HUES48 (cell line): Measurements from ENCODE around the gene EPHA4.

ENCODE experiments used
- H3K27ac ChIP-seq: one replicate; pipeline ENCODE4 v1.7.0; 2013; ENCODE audit warnings: low read depth, low read length, inconsistent platforms
- H3K27me3 ChIP-seq: 2 replicates; pipeline ENCODE4 v1.6.1; 2013; ENCODE audit warnings: mild to moderate bottlenecking, low read length; ENCODE audit not compliant: control insufficient read depth, insufficient read depth
- H3K36me3 ChIP-seq: 2 replicates; pipeline ENCODE4 v1.6.1; 2013; ENCODE audit warnings: low read length; ENCODE audit not compliant: control insufficient read depth, insufficient read depth
- H3K4me1 ChIP-seq: 2 replicates; pipeline ENCODE4 v1.6.1; 2013; ENCODE audit warnings: mild to moderate bottlenecking, low read length; ENCODE audit not compliant: control insufficient read depth, insufficient read depth
- H3K4me3 ChIP-seq: 2 replicates; pipeline ENCODE4 v1.5.1; 2013; ENCODE audit warnings: mild to moderate bottlenecking, low read depth, low read length
- H3K9ac ChIP-seq: 2 replicates; pipeline ENCODE4 v1.6.1; 2013; ENCODE audit warnings: mild to moderate bottlenecking, low read depth, low read length, moderate library complexity
- H3K9me3 ChIP-seq: 2 replicates; pipeline ENCODE4 v1.6.1; 2013; ENCODE audit warnings: low read length; ENCODE audit not compliant: control insufficient read depth, insufficient read depth

The EPHA4 gene

DNA sequence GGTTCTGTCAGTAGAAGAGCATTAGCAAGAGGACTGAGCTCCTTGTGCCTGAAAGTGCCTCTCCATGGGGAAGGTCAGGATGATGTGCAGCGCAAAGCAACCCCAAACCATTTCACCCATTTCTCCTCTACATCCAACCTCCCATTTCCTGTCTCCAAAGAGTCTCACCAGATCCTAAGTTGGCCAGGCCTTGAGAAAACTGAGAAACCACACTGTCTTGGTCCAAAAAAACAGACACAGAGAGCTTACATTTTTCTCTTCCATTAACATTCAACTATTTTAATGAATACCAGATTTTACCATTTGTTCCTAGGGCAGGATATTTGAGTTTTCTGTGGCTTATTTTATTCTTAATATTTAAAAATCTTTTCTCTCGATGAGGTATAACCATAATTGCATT lies 195.0 kb downstream of the EPHA4 start:
- Histone ChIP-seq H3K4me3 (no peak overlapping the region), H3K36me3 (no peaks in the 10 kb centered on the region), H3K9ac (no peak overlapping the region), H3K4me1 (peaks cover 12% of the 10 kb centered on the region), H3K27ac (no peak overlapping the region), H3K9me3 (no peaks in the 10 kb centered on the region), H3K27me3 (no peaks in the 10 kb centered on the region)

DNA sequence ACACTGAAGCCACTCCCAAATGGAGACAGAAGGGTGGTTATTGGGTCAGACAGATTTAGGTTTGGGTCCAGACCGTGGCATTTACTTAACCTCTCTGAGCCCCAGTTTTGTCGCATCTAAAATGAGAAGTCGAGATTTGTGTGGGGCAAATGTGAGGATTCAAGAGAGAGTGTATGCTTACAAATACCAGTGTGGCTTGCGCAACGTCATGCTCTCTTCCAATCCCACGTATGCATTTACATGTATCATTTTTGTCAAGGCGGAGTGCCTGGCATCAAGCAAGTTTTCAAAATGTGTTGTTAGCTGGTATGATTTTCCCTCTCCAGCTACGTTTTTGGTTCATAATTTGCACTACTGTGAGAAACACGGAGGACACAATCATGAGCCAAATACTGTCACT lies 197.9 kb downstream of the EPHA4 start:
- H3K9me3 ChIP-seq, result no peaks in the 10 kb centered on the region
- no peak overlapping the region for H3K27ac ChIP-seq
- H3K36me3 ChIP-seq, result no peaks in the 10 kb centered on the region
- no peak overlapping the region for H3K4me3 ChIP-seq
- no peak overlapping the region for H3K9ac ChIP-seq
- H3K27me3 ChIP-seq, result no peaks in the 10 kb centered on the region
- peaks cover 13% of the 10 kb centered on the region for H3K4me1 ChIP-seq

DNA sequence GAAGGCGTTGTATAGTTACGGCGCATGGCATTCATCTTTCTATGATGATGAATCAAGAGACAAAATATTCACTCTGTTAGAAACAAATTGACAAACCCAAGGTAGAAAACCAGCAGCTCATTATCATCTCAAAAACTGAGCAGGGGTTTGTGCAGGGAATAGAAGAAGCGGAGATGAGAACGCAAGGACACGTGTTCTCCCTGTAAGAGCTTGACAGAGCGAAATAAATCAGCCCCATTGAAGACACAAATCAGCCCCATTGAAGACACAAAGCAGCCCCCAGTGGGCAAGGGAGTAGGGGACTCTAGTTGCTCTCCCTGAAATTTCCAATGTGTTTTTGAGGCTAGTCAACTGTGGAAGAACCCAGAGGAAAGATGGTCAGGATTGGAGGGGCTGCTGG lies 199.2 kb downstream of the EPHA4 start:
- Histone ChIP-seq H3K4me3 (no peak overlapping the region), H3K36me3 (no peaks in the 10 kb centered on the region), H3K27ac (no peak overlapping the region), H3K9me3 (no peaks in the 10 kb centered on the region), H3K27me3 (no peaks in the 10 kb centered on the region), H3K4me1 (peaks cover 13% of the 10 kb centered on the region), H3K9ac (no peak overlapping the region)

DNA sequence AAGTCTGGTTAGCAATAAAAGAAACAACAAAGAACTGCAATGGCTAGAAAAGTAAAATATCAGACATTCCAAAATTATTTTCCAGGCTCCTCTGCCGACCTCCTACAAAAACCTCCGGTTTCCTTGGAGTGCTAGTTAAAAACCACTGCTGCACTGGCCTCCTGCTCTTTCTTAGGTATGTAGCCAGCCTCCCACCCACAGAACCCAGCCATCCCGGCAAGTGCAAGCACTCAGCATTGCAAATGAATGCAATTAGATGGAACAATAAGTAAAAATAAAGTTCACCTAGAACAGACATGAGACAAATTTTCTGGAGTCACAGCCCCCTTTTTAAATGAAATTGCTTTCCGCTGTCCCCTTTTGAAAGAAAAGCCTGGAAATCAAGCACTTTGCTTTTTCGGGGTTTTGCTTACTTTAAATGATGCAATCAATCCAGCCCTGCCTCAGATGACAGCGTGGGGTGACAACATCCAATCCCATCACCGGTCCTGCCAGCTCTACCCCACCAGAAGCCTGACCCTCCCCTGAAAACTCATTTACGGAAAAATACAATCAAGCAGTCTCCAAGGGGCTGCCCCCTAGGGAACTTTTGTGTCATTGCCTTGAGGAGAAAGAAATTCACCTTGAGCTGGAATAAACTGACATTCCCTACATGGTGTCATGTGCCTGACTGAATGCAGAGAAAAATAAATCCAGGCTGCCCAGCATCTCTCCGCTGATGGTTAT lies 199.8 kb downstream of the EPHA4 start:
- no peaks in the 10 kb centered on the region for H3K36me3 ChIP-seq
- H3K9me3 ChIP-seq, result no peaks in the 10 kb centered on the region
- H3K4me1 ChIP-seq, result peaks cover 13% of the 10 kb centered on the region
- peak overlapping the region; percentile 74 for H3K27ac ChIP-seq
- no peaks in the 10 kb centered on the region for H3K27me3 ChIP-seq
- peak overlapping the region; percentile 40; the same call in 1 of the 2 replicates for H3K4me3 ChIP-seq
- H3K9ac ChIP-seq, result peak overlapping the region; percentile 51; the same call in 1 of the 2 replicates

DNA sequence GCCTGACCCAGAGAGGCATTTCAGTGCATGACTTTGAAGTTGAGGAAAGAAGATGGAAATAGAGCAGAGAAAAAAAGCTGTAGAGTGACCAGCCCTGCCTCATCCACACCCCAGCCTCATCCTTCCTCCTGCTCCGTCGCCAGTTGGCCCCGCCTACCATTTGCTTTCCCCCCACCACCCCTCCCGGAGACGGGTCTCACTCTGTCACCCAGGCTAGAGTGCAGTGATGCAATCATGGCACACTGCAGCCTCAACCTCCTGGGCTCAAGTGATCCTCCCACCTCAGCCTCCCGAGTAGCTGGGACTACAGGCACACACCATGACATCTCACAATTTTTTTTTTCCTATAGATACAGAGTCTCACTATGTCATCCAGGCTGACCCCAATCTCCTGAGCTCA lies 200.8 kb downstream of the EPHA4 start:
- H3K4me1 ChIP-seq, result peaks cover 13% of the 10 kb centered on the region
- no peak overlapping the region for H3K27ac ChIP-seq
- no peak overlapping the region for H3K4me3 ChIP-seq
- H3K27me3 ChIP-seq, result no peaks in the 10 kb centered on the region
- H3K36me3 ChIP-seq, result no peaks in the 10 kb centered on the region
- H3K9ac ChIP-seq, result no peak overlapping the region
- no peaks in the 10 kb centered on the region for H3K9me3 ChIP-seq

DNA sequence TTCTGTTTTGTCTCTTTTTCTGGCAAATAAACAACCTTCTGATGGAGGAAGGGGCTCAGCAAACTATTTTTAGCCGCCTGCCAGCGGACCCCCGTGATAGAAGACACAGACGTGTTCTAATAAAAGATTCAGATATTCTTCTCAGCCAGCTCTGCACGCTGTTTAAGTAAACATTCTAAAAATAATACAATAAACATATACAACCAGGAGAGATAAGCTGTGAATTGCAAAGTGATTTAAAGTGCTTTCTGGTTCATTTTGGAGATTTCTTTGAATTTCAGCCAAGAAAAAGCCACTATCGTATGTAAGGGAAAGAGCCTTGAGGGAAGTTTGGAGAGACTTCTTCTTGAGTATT lies 201.3 kb downstream of the EPHA4 start:
- H3K9ac ChIP-seq, result no peak overlapping the region
- no peak overlapping the region for H3K27ac ChIP-seq
- H3K4me3 ChIP-seq, result no peak overlapping the region
- H3K9me3 ChIP-seq, result no peaks in the 10 kb centered on the region
- no peaks in the 10 kb centered on the region for H3K36me3 ChIP-seq
- no peaks in the 10 kb centered on the region for H3K27me3 ChIP-seq
- H3K4me1 ChIP-seq, result peaks cover 13% of the 10 kb centered on the region

DNA sequence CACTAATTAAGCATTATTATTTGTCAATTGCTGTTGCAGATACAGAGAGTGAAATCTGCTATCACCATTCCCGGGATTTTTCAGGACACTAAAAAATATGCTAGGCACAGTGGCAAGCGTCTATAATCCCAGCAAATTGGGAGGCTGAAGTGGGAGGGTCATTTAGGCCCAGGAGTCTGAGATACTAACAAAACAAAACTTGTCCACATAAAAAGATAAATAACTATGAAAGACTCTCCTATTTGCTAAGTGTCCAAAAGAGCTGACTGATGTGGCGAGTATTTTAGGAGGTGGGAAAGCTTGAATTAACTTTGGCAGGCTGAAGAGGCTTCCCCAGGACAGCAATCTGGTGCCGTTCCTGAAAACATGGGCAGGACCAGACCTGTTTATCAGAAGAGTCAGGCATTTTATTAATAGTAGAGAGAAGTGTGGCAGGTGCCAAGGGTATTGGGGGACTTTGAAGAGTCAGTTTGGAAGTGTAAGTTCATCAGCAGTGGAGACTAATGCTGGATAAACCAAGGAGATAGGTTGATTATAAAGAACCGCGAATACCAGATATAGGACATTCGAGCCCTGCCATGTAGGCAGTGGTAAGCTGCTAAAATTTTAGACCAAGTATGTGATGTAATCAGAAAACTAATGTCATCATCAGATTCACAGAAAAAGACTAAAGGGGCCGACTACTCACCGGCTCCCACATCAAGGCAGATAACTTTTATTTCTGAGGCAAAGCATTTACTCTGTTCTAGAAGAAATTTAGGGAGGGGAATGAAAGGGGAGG lies 201.8 kb downstream of the EPHA4 start:
- Histone ChIP-seq H3K4me1 (peaks cover 13% of the 10 kb centered on the region), H3K9me3 (no peaks in the 10 kb centered on the region), H3K36me3 (no peaks in the 10 kb centered on the region), H3K4me3 (no peak overlapping the region), H3K27me3 (no peaks in the 10 kb centered on the region), H3K27ac (no peak overlapping the region), H3K9ac (no peak overlapping the region)
